Measurements from ENCODE around the gene PLEKHO1.

PLEKHO1 gene

GRCh38 chr1:150151291-150152181, 1.8 kb downstream of the PLEKHO1 start:
- DNase-seq, result no peak

GRCh38 chr1:150152182-150152536, 2.4 kb downstream of the PLEKHO1 start:
- DNase-seq, result no peak

DNA sequence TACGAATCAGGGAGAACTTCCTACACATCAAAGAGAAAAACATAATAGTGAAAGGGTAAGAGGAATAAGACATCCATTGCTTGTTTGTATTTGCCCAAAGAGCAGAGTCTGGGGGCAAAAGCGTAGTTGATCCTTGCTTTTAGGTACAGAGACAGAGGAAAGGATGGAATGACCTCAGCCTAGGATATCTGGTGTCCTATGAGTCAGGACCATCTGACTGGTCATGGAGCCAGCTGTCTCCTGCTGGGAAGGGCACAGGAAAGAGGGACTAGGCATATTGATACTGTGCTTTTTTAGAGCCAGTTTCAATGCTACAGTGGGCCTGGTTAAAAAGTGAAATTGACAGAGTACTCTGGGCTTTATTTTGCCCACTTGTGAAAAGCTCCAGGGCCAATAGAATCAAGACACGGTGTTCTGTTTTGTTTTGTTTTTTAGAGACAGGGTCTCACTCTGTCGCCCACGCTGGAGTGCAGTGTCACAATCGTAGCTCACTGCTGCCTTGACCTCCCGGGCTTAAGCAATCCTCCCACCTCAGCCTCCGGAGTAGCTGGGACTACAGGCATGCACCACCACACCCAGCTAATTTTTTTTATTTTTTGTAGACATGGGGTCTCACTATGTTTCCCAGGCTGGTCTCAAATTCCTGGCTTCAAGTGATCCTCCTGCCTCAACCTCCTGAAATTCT, 3.2 kb downstream of the PLEKHO1 start:
- no peak for DNase-seq

GRCh38 chr1:150154143-150154542, 4.4 kb downstream of the PLEKHO1 start:
- DNase-seq, result no peak

GRCh38 chr1:150155413-150156071, 5.8 kb downstream of the PLEKHO1 start:
- no peak for DNase-seq

DNA sequence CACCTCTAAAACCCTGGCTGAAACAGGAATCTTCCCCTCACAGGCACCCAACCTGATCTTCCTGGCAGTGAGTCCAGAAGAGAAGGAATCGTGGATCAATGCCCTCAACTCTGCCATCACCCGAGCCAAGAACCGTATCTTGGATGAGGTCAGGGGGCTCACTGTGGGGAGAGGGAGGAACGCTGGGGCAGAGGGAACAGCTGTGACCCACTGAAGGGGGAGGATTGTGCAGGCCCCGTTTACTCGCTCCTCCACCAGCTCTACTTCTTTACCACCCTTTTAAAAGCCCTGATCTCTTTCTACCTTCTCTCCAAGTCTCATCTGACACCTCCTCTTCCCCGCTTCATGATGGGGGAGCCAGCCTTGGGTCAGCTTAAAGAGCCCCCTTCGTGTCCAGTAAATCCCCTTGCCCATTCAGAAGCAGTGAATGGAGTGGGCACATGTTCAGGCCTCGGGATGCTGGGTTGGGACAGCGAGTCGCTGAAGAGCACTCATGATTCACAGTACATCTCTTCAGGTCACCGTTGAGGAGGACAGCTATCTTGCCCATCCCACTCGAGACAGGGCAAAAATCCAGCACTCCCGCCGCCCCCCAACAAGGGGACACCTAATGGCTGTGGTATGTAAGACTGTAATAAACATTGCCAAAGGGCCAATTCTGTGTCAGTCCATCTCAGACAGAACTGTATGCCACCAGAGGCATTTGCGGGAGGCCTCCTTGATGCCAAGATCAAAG, 7.3 kb downstream of the PLEKHO1 start:
- DNase-seq, result no peak

DNA sequence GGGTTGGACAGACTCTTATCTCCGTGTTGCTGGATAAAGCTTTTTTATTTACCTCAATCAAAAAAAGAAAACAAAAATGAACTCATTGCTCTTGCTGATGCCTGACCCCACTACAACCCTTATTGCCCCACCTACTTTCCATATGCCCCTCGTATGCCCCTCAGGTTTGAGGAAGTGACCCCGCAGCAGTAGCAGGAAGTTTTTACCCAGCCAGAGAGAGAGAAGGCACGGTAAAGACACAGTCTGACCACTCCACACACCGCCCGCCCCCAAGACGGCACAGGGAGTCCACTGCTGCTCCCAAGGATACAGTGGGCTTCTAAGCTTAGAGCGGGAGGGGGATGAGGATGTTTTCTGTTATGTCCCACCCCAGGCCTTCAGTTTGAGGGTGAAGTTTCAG, 9.8 kb downstream of the PLEKHO1 start:
- DNase-seq, result no peak

DNA sequence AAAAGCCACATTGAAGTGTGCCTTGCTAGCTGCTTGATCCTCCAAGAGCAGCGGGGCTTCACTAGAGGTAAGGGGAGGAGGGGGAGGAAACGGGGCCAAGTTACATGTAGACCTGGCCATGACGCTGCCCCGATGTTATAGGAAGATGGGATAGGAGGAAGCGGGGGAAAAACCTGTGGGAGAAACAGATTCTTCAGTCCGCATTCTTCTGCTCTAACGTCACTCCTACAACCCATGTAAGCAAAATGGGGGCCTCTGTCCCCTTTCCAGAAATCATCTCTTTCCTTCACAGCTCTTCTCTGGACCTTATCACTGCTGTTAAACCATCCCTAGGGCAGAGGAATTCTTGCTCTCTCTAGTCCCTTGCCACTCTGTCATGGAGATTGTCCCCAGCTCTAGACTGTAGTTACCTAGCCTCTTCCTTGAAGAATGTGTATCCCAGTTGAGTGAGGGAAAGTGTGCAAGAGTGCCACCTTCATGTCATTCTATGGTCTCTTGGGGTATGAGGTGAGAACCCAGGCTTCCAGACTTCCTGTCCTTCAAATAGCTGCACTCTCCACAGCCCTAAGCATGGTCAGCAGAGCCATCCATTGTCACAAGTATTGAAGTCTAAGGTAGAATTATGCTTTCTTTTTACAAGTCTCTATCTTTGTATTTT, 11.4 kb downstream of the PLEKHO1 start:
- no peak for DNase-seq

DNA sequence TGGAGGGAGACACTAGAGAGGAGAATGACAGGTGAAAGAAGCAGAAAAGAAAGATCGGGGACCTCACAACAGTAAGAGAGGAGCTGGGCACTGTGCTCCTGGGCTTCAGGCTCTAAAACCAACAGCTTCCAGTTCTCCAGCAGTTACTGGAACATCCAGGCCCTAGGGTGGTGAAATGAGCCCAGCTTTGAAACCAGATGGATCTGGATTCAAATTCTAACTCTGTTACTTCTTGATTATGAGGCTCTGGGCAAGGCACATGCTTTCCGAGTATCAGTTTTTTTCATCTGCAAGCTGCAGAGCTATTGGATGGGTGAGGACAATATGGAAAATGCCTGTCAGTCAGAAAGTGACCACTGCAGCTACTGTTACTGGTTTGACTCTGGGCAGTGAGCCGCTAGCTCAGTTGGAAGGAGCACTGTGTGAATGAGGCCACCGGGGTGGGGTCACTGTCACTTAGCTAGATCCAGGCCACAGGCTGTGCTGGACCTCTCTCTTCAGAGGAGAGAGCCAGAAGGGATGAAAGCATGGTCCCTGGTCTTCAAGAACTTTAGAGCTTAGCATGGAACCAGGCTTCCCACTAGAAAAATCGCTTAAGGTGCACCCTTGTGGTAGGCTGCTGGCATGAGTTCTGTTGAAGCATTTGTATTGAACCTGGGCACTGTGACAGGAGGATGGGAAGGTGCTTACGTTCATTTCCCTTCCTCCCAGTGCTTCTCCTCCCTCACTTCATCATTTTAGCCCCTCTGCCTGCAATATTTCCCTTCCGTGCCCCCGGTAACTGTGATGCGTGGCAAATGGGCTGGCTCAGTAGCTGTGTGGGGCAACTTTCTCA, 12.2 kb downstream of the PLEKHO1 start:
- DNase-seq, result peak in 1 of 2 experiments; percentile 10

DNA sequence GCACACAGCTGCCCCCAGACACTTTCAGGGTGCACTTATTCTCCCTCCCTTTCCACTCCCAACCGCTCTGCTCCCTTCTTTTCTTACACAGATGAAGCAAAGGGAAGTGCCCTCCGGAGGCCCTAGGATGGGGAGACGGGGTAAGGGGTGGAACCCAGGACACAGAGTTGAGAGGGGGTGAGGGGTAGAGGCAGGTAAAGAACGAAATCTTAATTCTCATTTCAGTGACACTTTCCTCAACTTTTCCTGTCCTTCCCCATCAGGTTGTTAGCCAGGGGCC, 12.8 kb downstream of the PLEKHO1 start:
- DNase-seq, result no peak

DNA sequence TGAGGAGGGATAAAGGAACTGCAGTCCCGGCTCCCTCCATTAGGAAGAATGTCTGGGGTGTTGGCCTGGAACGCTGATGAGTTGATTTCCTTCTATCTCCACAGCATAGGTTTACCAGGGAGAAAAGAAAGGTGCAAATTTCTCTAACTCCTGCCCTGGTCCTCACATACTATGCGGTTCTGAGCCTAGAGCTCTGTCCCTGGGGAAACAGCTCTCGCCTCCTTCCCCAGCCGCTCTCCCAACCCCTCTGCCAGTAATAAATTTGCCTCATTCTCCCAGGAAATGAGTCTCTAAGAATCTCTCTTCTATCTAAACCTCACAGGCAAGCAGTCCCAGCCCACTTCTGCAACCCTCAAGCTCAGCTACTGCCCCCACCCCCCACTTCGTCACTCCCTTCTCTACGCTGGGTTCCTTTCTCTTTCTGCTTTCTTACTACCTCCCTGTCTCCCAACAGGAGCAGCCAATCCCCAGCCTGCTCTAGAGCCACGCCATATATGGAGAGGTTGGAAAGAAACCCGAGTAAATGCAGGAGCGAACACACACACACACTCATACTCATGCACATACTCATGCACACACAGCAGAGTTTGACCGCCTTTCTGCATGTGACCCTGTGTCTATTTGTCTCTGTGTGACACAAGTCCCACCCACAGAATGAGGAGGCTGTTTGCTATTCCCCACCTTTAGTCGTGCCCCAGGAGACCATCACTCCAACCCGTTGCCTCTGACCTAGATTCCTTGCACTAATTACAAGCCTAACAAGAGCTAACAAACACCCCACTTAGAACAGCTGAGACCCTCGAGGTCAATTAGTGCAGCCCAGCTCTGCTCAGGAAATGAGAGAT, 13.4 kb downstream of the PLEKHO1 start:
- peak; percentile 84 to 86 for DNase-seq

GRCh38 chr1:150164224-150164623, 14.5 kb downstream of the PLEKHO1 start:
- no peak for DNase-seq

- no peak for DNase-seq
Observed at GRCh38 chr1:150164779-150165178, 15.1 kb downstream of the PLEKHO1 start.

- peak; percentile 70 to 76 for DNase-seq
Observed at GRCh38 chr1:150165622-150166612, 16.2 kb downstream of the PLEKHO1 start.

- peak; percentile 74 to 77 for DNase-seq
Observed at GRCh38 chr1:150168960-150169601, 19.4 kb downstream of the PLEKHO1 start.

DNA sequence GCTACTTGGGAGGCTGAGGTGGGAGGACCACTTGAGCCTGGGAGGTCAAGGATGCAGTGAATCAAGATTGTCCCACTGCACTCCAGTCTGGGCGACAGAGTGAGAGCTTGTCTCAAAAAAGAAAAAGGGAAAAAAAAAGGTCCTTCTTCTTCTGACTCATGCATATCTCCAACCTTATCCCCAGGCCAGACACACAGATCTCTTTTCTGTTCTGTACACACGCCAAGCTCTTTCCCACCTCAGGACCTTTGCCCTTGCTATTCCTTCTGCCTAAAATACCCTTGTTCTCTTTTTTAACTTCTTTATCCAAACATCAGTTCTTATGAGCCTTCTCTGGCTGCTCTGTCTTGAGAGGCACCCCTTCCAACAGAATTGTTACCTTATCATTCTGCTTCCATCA, 22.1 kb downstream of the PLEKHO1 start:
- DNase-seq, result no peak

GRCh38 chr1:150173141-150173585, 23.4 kb downstream of the PLEKHO1 start:
- no peak for DNase-seq

GRCh38 chr1:150176593-150176992, 26.9 kb downstream of the PLEKHO1 start:
- no peak for DNase-seq

DNA sequence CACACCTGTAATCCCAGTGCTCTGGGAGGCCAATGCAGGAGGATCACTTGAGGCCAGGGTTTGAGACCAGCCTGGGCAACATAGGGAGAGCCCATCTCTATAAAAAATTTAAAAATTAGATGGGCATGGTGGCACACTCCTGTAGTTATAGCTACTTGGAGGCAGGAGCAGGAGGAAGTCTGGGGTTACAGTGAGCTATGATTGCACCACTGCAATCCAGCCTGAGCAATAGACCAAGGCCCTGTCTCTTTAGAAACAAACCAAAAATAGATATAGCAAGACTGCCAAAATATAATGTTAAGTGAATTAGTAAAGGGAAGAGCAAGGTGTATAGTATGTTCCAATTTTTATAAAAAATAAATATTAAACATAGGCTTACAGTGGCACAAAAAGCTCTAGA, 28.8 kb downstream of the PLEKHO1 start:
- DNase-seq, result no peak

Measured in SHP77 (cell line).